ENCODE measurements around the gene ACTR1B.
"Not testable (repeated sequence)": the region's sequence is repeated elsewhere in the genome, so short reads cannot be mapped to it uniquely, and the experiment has no call there.

The ACTR1B gene

GRCh38 chr2:97673915-97674283 is 10.1 kb upstream of the ACTR1B start:
- no peaks in the 10 kb centered on the region for H3K9me3 ChIP-seq (ENCODE audit: insufficient read depth, low read length)
- no peaks in the 10 kb centered on the region for H3K79me2 ChIP-seq (ENCODE audit: insufficient read depth, low read length)
- no peak overlapping the region for H3K27ac ChIP-seq (ENCODE audit: low read depth, low read length)
- no peaks in the 10 kb centered on the region for H4K20me1 ChIP-seq (ENCODE audit: low read depth, low read length)
- TF ChIP-seq CTCF (IDR thresholded peaks at IDR 0.05; ENCODE audit: insufficient read depth, low read length, poor library complexity, severe bottlenecking), result no peak
- TF ChIP-seq EZH2phosphoT487 (conservative IDR thresholded peaks at IDR 0.05; ENCODE audit: low read length), result no peak
- no peak overlapping the region for H3K4me3 ChIP-seq (ENCODE audit: insufficient read depth, low read length, poor library complexity, severe bottlenecking)
- H3K9me2 ChIP-seq (replicated peaks; ENCODE audit: insufficient read depth, low read length), result no peaks in the 10 kb centered on the region
- H2AFZ ChIP-seq (ENCODE audit: low read depth, low read length, severe bottlenecking), result no peak overlapping the region
- H3F3A ChIP-seq (ENCODE audit: insufficient read depth), result no peaks in the 10 kb centered on the region
- no peak overlapping the region for H3K9ac ChIP-seq (ENCODE audit: low read length)
- no peaks in the 10 kb centered on the region for H3K36me3 ChIP-seq (ENCODE audit: low read length)
- H3K27me3 ChIP-seq (ENCODE audit: low read length), result no peaks in the 10 kb centered on the region
- H3K4me2 ChIP-seq (ENCODE audit: low read depth, low read length, poor library complexity, severe bottlenecking), result no peak overlapping the region

- no peak overlapping the region for H2AFZ ChIP-seq (ENCODE audit: low read depth, low read length, severe bottlenecking)
Measured at GRCh38 chr2:97673182-97673914, 9.5 kb upstream of the ACTR1B start.

GRCh38 chr2:97672606-97673140 is 8.8 kb upstream of the ACTR1B start:
- H3K4me3 ChIP-seq (ENCODE audit: insufficient read depth, low read length, poor library complexity, severe bottlenecking); H3K9me2 ChIP-seq (replicated peaks; ENCODE audit: insufficient read depth, low read length); H3K9ac ChIP-seq (ENCODE audit: low read length); H3F3A ChIP-seq (ENCODE audit: insufficient read depth); H3K27me3 ChIP-seq (ENCODE audit: low read length); H3K9me3 ChIP-seq (ENCODE audit: insufficient read depth, low read length); H2AFZ ChIP-seq (ENCODE audit: low read depth, low read length, severe bottlenecking); H3K36me3 ChIP-seq (ENCODE audit: low read length); H3K4me2 ChIP-seq (ENCODE audit: low read depth, low read length, poor library complexity, severe bottlenecking); H4K20me1 ChIP-seq (ENCODE audit: low read depth, low read length); H3K79me2 ChIP-seq (ENCODE audit: insufficient read depth, low read length); H3K27ac ChIP-seq (ENCODE audit: low read depth, low read length): not testable (repeated sequence)

More at GRCh38 chr2:97673182-97673914, 9.5 kb upstream of the ACTR1B start:
- Histone ChIP-seq H3K9ac (ENCODE audit: low read length) (no peak overlapping the region), H3K4me2 (ENCODE audit: low read depth, low read length, poor library complexity, severe bottlenecking) (no peak overlapping the region), H3K4me3 (ENCODE audit: insufficient read depth, low read length, poor library complexity, severe bottlenecking) (no peak overlapping the region), H3F3A (ENCODE audit: insufficient read depth) (no peaks in the 10 kb centered on the region), H3K9me3 (ENCODE audit: insufficient read depth, low read length) (no peaks in the 10 kb centered on the region), H3K27me3 (ENCODE audit: low read length) (no peaks in the 10 kb centered on the region), H3K36me3 (ENCODE audit: low read length) (no peaks in the 10 kb centered on the region), H3K27ac (ENCODE audit: low read depth, low read length) (no peak overlapping the region), H3K79me2 (ENCODE audit: insufficient read depth, low read length) (no peaks in the 10 kb centered on the region), H4K20me1 (ENCODE audit: low read depth, low read length) (no peaks in the 10 kb centered on the region), H3K9me2 (replicated peaks; ENCODE audit: insufficient read depth, low read length) (no peaks in the 10 kb centered on the region)
- TF ChIP-seq CTCF (IDR thresholded peaks at IDR 0.05; ENCODE audit: insufficient read depth, low read length, poor library complexity, severe bottlenecking), result no peak
- TF ChIP-seq EZH2phosphoT487 (conservative IDR thresholded peaks at IDR 0.05; ENCODE audit: low read length), result no peak

GRCh38 chr2:97671526-97671925 is 7.7 kb upstream of the ACTR1B start:
- H4K20me1 ChIP-seq (ENCODE audit: low read depth, low read length), result no peaks in the 10 kb centered on the region
- H3K27ac ChIP-seq (ENCODE audit: low read depth, low read length), result no peak overlapping the region
- H3K79me2 ChIP-seq (ENCODE audit: insufficient read depth, low read length), result no peaks in the 10 kb centered on the region
- TF ChIP-seq EZH2phosphoT487 (conservative IDR thresholded peaks at IDR 0.05; ENCODE audit: low read length) (no peak), CTCF (IDR thresholded peaks at IDR 0.05; ENCODE audit: insufficient read depth, low read length, poor library complexity, severe bottlenecking) (no peak)
- H3F3A ChIP-seq (ENCODE audit: insufficient read depth), result no peaks in the 10 kb centered on the region
- no peak overlapping the region for H3K9ac ChIP-seq (ENCODE audit: low read length)
- no peak overlapping the region for H2AFZ ChIP-seq (ENCODE audit: low read depth, low read length, severe bottlenecking)
- no peaks in the 10 kb centered on the region for H3K9me3 ChIP-seq (ENCODE audit: insufficient read depth, low read length)
- no peaks in the 10 kb centered on the region for H3K27me3 ChIP-seq (ENCODE audit: low read length)
- no peaks in the 10 kb centered on the region for H3K9me2 ChIP-seq (replicated peaks; ENCODE audit: insufficient read depth, low read length)
- H3K4me3 ChIP-seq (ENCODE audit: insufficient read depth, low read length, poor library complexity, severe bottlenecking), result no peak overlapping the region
- no peak overlapping the region for H3K4me2 ChIP-seq (ENCODE audit: low read depth, low read length, poor library complexity, severe bottlenecking)
- no peaks in the 10 kb centered on the region for H3K36me3 ChIP-seq (ENCODE audit: low read length)

Measured in SU-DHL-6 (cell line).